H9 (cell line): ENCODE data around the gene GLYATL1B. TPM values are rescaled to one million over a fixed set of nuclear protein-coding genes. Genes with fewer than 3 reads are reported as not detected.

Experiments used
- DNase-seq: peaks from one replicate; pipeline ENCODE4 v3.0.0-alpha.2; 2017
- H2AFZ ChIP-seq: one replicate; pipeline ENCODE4 v1.6.1; 2013; ENCODE audit warnings: mild to moderate bottlenecking, low read length, control low read depth, moderate library complexity
- H2AK5ac ChIP-seq: 2 replicates; pipeline ENCODE4 v1.6.1; 2013; ENCODE audit warnings: low read length, control low read depth, mixed read lengths; ENCODE audit not compliant: insufficient read length
- H2BK120ac ChIP-seq: one replicate; pipeline ENCODE4 v1.6.1; 2013; ENCODE audit warnings: low read depth, mild to moderate bottlenecking, low read length, control low read depth, inconsistent platforms; ENCODE audit not compliant: poor library complexity, severe bottlenecking
- H2BK12ac ChIP-seq: 2 replicates; pipeline ENCODE4 v1.6.1; 2013; ENCODE audit warnings: low read length, control low read depth, mixed read lengths, low read depth; ENCODE audit not compliant: insufficient read length
- H2BK15ac ChIP-seq: 2 replicates; pipeline ENCODE4 v1.6.1; 2013; ENCODE audit warnings: low read depth, low read length, control low read depth
- H2BK20ac ChIP-seq: one replicate; pipeline ENCODE4 v1.6.1; 2013; ENCODE audit warnings: low read depth, mild to moderate bottlenecking, low read length, control low read depth, inconsistent platforms; ENCODE audit not compliant: poor library complexity, severe bottlenecking
- H2BK5ac ChIP-seq: 2 replicates; pipeline ENCODE4 v1.6.1; 2013; ENCODE audit warnings: low read length, control low read depth, mixed read lengths; ENCODE audit not compliant: insufficient read length
- H3K14ac ChIP-seq: 2 replicates; pipeline ENCODE4 v1.6.1; 2013; ENCODE audit warnings: low read length, control low read depth; ENCODE audit not compliant: insufficient read depth
- H3K18ac ChIP-seq: 2 replicates; pipeline ENCODE4 v1.6.1; 2013; ENCODE audit warnings: low read depth, mild to moderate bottlenecking, mixed read lengths, low read length, control low read depth; ENCODE audit not compliant: insufficient read length
- H3K23ac ChIP-seq: 2 replicates; pipeline ENCODE4 v1.6.1; 2013; ENCODE audit warnings: low read length, control low read depth, mixed read lengths, low read depth; ENCODE audit not compliant: insufficient read length
- H3K23me2 ChIP-seq: 2 replicates; pipeline ENCODE4 v1.6.1; 2013; ENCODE audit warnings: low read depth, mild to moderate bottlenecking, mixed read lengths, low read length, control low read depth; ENCODE audit not compliant: insufficient read length, poor library complexity, severe bottlenecking
- H3K27ac ChIP-seq: 2 replicates; pipeline ENCODE4 v1.5.1; 2013; ENCODE audit warnings: low read length, control low read depth, mixed read lengths, low read depth; ENCODE audit not compliant: insufficient read length
- H3K27me3 ChIP-seq: 2 replicates; pipeline ENCODE4 v1.6.1; 2013; ENCODE audit warnings: low read length, control low read depth, inconsistent platforms; ENCODE audit not compliant: insufficient read depth
- H3K4ac ChIP-seq: 2 replicates; pipeline ENCODE4 v1.6.1; 2013; ENCODE audit warnings: low read depth, mild to moderate bottlenecking, control low read depth, inconsistent platforms, low read length, moderate library complexity
- H3K4me1 ChIP-seq: 2 replicates; pipeline ENCODE4 v1.6.1; 2013; ENCODE audit warnings: low read length, control low read depth, inconsistent platforms; ENCODE audit not compliant: insufficient read depth
- H3K4me2 ChIP-seq: 2 replicates; pipeline ENCODE4 v1.6.1; 2013; ENCODE audit warnings: low read length, control low read depth, mixed read lengths; ENCODE audit not compliant: insufficient read length, insufficient read depth
- H3K56ac ChIP-seq: 2 replicates; pipeline ENCODE4 v1.6.1; 2013; ENCODE audit warnings: low read depth, mild to moderate bottlenecking, mixed read lengths, low read length, control low read depth; ENCODE audit not compliant: insufficient read length
- H3K79me1 ChIP-seq: 2 replicates; pipeline ENCODE4 v1.6.1; 2013; ENCODE audit warnings: low read depth, mild to moderate bottlenecking, moderate library complexity, low read length, control low read depth, inconsistent platforms; ENCODE audit not compliant: insufficient read depth, poor library complexity, severe bottlenecking
- H3K79me2 ChIP-seq: 2 replicates; pipeline ENCODE4 v1.6.1; 2013; ENCODE audit warnings: low read length, control low read depth, inconsistent platforms; ENCODE audit not compliant: insufficient read depth
- H3K9ac ChIP-seq: 2 replicates; pipeline ENCODE4 v1.6.1; 2013; ENCODE audit warnings: low read length, control low read depth, mixed read lengths; ENCODE audit not compliant: insufficient read length; ENCODE audit errors: extremely low read depth
- H3K9me3 ChIP-seq: one replicate; pipeline ENCODE4 v1.6.1; 2013; ENCODE audit warnings: low read depth, low read length, inconsistent platforms; ENCODE audit not compliant: control insufficient read depth
- H3T11ph ChIP-seq: one replicate; pipeline ENCODE4 v1.6.1; 2013; ENCODE audit warnings: mild to moderate bottlenecking, low read length, control low read depth, inconsistent platforms
- H4K20me1 ChIP-seq: one replicate; pipeline ENCODE4 v1.6.1; 2013; ENCODE audit not compliant: control insufficient read depth, insufficient read length, insufficient read depth
- H4K5ac ChIP-seq: 2 replicates; pipeline ENCODE4 v1.6.1; 2013; ENCODE audit warnings: low read depth, mild to moderate bottlenecking, mixed read lengths, low read length, control low read depth; ENCODE audit not compliant: insufficient read length
- H4K8ac ChIP-seq: replicated peaks from 2 replicates; pipeline ENCODE4 v1.6.1; 2013; ENCODE audit warnings: low read length, control low read depth, mixed read lengths, low read depth; ENCODE audit not compliant: insufficient read length
- H4K91ac ChIP-seq: 2 replicates; pipeline ENCODE4 v1.6.1; 2013; ENCODE audit warnings: low read depth, mild to moderate bottlenecking, moderate library complexity, mixed read lengths, low read length, control low read depth; ENCODE audit not compliant: insufficient read length
- H3K27ac Mint-ChIP-seq, 3 experiments: 2 replicates in 2 of 3; 3 replicates in 1 of 3; pipeline ENCODE4 v1.8.0; 2020 to 2021; ENCODE audit warnings: mixed read lengths in 3 of 3, mild to moderate bottlenecking in 1 of 3, moderate library complexity in 1 of 3
- H3K27me3 Mint-ChIP-seq: 2 replicates; pipeline ENCODE4 v1.8.0; 2021; ENCODE audit warnings: low read depth, mild to moderate bottlenecking, moderate library complexity, mixed read lengths
- H3K36me3 Mint-ChIP-seq, 3 experiments: 2 replicates in 2 of 3; 3 replicates in 1 of 3; pipeline ENCODE4 v1.8.0; 2020 to 2021; ENCODE audit warnings: low read depth in 3 of 3, mixed read lengths in 3 of 3; ENCODE audit not compliant: insufficient read depth in 1 of 3
- H3K4me1 Mint-ChIP-seq, 2 experiments: 2 replicates each; pipeline ENCODE4 v1.8.0; 2020; ENCODE audit warnings: mixed read lengths in 2 of 2
- H3K4me3 Mint-ChIP-seq, 2 experiments: 2 replicates in 1 of 2; 3 replicates in 1 of 2; pipeline ENCODE4 v1.8.0; 2020 to 2021; ENCODE audit warnings: mild to moderate bottlenecking in 2 of 2, mixed read lengths in 2 of 2, moderate library complexity in 1 of 2
- H3K9me3 Mint-ChIP-seq, 2 experiments: 2 replicates in 1 of 2; 3 replicates in 1 of 2; pipeline ENCODE4 v1.8.0; 2020; ENCODE audit warnings: mild to moderate bottlenecking in 2 of 2, mixed read lengths in 2 of 2, moderate library complexity in 1 of 2
- CTCF ChIP-seq: fragments of 200-600 bp; sonication (generic); conservative IDR thresholded peaks from 3 replicates; pipeline ENCODE4 v1.8.0; 2021; ENCODE audit warnings: antibody characterized with exemption, mild to moderate bottlenecking
- WGBS: extraction: QIAGEN DNeasy Blood & Tissue Kit; methylation state at CpG from one replicate; pipeline ENCODE4 v1.1.7; 2013; ENCODE audit warnings: missing lambda C conversion rate, low lambda C conversion rate, mixed read lengths; ENCODE audit not compliant: insufficient read length; ENCODE audit errors: extremely low coverage; 5-methylcytosine and 5-hydroxymethylcytosine counted together
- total RNA-seq: library from RNA; stranded (reverse); gene quantifications from 2 replicates; pipeline ENCODE4 v1.2.1, GENCODE V29; 2021

The GLYATL1B gene
- total RNA-seq, 1 experiment from 2014 or later: not detected

DNA sequence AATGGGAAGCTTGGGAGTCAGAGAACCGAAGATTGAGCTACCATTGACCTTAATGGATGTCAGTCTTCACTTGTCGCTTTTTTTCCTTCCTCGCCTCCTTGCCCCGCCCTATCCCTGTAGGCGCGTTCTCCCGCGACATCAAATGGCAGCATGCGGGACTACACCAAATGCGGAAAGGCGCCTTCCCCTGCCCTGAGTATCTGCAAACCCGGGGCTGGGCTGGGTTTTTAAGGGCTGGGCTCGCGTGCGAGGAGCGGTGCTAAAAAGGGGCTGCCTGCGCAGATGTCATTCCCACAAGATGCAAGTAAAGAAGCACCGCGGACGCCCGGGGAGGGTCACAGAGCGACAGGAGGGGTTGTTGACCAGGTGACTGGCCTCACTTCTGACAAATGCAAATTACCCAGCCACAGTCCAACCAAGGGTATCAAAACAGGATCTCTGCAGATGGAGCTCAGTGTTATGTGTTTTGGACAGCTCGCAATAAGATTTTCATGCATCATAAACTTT is 16.2 kb downstream of the GLYATL1B start:
- no peak overlapping the region for H3T11ph ChIP-seq
- peak; percentile 92 for DNase-seq
- peaks cover 52% of the 10 kb centered on the region for H3K27me3 Mint-ChIP-seq

More for the DNA sequence above, 16.2 kb downstream of the GLYATL1B start:
- Histone ChIP-seq H3K9ac (no peak overlapping the region), H2BK12ac (no peak overlapping the region), H3K18ac (no peak overlapping the region), H3K14ac (no peak overlapping the region), H3K4ac (no peak overlapping the region), H3K79me1 (no peaks in the 10 kb centered on the region), H3K9me3 (no peaks in the 10 kb centered on the region), H4K5ac (no peak overlapping the region), H4K20me1 (no peaks in the 10 kb centered on the region), H2BK15ac (no peak overlapping the region), H3K56ac (no peak overlapping the region), H3K27me3 (no peaks in the 10 kb centered on the region), H2AK5ac (no peak overlapping the region), H2BK5ac (no peak overlapping the region), H4K8ac (no peak overlapping the region), H4K91ac (no peak overlapping the region), H3K4me2 (peak overlapping the region; percentile 52), H2BK20ac (no peak overlapping the region), H3K23me2 (peaks cover 3% of the 10 kb centered on the region), H3K79me2 (no peaks in the 10 kb centered on the region), H2BK120ac (no peak overlapping the region), H3K23ac (no peak overlapping the region), H2AFZ (no peak overlapping the region), H3K27ac (no peak overlapping the region), H3K4me1 (no peaks in the 10 kb centered on the region; the same call in 1 of the 2 replicates)
- WGBS: no CpG with 5 or more reads among the region's 23 CpGs
- peak overlapping the region; percentile 54 to 68; a peak in 4 of 5 replicates for H3K4me3 Mint-ChIP-seq
- H3K9me3 Mint-ChIP-seq: peaks cover 9 to 13% of the 10 kb centered on the region in 2 experiments; a peak in 4 of 5 replicates
- H3K27ac Mint-ChIP-seq: peak overlapping the region in 1 of 3 experiments; percentile 76; a peak in 1 of 7 replicates
- TF ChIP-seq CTCF: peak; percentile 53
- H3K36me3 Mint-ChIP-seq: peaks cover 0 to 12% (median 2%) of the 10 kb centered on the region in 3 experiments; a peak in 3 of 7 replicates
- H3K4me1 Mint-ChIP-seq: peaks cover 42 to 44% of the 10 kb centered on the region in 2 experiments
